ENCODE results near the gene MST1.

Gene MST1

GRCh38 chr3:49689046-49689907 lies at the start of gene MST1, which contains the start of gene RNF123:
TSS of gene MST1 (minus strand) at chr3:49689474. CDS start at chr3:49688691, 783 bp downstream.
TSS of gene RNF123 (plus strand) at chr3:49689557. CDS start at chr3:49691166, 1,609 bp downstream.
- no peak for DNase-seq

DNA sequence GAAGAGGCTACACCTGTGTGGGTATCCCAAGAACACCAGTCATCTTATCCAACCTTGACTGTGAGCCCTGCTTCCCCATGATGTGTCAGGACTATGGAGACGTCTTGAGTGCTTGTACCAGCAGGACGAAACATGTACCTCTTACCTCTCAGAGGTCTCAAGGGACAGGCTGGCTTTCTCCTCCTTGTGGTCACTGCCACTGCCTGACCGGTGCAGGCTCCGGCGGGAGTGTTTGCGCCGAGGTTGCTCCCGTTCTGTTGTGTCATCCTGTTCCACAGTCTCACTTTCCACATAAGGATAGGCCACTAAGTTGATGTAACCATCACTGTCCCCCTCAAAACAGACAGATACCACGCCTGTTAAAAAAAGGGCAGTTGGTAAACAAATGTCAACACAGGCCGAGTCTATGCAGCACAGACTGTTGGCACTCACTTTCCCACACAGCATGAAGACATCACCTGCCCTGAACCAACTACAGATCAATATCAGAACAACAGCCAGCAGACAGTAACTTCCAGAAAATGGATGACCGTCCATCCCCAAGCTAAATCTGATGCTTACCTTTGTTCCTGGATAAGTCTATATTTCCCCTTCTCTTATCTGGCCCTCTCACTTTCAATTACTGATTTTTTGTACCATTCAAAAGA lies 48.9 kb upstream of the MST1 start:
- no peak for DNase-seq

DNA sequence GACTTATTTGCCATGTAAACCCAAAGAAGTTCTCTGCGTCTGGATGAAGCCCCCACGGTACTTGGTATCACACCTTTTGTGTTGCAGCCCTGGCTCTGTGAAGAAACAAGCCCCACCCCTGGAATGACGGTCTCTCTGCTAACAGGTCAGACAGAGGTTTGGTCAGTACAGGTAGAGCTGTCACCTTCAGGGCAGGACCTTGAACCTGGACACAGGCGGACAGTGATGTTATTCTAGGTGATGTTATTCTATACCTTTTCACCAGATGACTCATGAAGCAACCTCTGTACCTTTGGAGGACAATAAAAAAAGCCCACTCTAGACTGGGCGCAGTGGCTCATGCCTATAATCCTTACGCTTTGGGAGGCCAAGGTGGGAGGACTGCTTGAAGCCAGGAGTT lies 45.5 kb upstream of the MST1 start:
- DNase-seq, result no peak

DNA sequence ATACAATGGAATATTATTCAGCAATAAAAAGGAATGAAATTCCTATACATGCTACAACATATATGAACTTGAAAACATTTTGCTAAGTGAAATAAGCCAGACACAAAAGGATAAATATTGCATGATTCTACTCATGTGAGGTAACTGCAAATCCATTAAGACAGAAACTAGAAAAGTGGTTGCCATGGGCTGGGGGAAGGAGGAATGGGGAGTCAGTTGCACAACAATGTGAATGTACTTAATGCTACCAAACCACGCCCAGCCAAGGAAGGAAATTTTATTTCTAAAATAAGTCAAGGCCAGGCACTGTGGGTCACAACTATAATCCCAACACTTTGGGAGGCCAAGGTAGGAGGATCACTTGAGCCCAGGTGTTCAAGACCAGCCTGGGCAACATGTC lies 44.3 kb upstream of the MST1 start:
- DNase-seq, result no peak

- no peak for DNase-seq
Observed at GRCh38 chr3:49732597-49732996, 43.3 kb upstream of the MST1 start.

DNA sequence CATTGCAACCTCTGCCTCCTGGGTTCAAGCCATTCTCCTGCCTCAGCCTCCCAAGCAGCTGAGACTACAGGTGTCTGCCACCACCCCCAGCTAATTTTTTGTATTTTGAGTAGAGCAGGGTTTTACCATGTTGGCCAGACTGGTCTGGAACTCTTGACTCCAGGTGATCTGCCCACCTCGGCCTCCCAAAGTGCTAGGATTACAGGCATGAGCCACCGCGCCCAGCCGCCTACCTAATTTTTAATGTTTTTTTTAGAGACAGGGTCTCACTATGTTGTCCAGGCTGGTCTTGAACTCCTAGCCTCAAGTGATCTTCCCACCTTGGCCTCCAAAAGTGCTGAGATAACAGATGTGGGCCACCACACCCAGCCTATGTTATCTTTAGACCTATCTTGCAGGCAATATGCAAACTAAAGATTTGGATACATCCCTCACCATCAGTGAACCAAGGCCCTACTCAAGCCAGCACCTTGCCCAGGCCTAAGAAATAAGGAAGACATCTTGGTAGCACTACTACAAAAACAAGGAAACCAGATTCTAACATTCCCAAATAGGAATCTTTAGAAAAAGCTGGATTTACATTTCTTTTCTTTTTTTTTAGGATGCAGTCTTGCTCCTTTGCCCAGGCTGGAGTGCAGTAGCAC lies 40.8 kb upstream of the MST1 start:
- no peak for DNase-seq

DNA sequence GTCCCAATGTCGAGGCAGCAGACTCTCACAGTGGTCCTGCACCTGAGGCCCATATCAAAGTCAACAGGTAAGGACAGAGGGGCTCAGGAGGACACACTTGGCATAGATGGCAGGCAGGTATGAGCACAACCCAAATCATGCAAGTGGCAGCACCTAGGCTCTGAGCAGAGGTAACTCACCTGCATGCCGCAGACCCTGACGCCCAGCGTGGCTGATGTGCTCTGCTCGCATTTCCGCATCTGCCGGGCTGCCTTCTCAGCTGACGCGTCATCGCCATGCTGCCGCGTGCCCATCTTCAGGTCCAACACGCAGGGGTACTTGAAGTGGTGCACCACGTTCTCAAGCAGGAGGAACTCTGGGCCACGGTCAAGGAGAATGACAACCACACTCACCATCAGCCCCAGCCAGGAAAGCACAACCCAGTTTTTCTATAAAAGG lies 38.7 kb upstream of the MST1 start:
- DNase-seq, result no peak

DNA sequence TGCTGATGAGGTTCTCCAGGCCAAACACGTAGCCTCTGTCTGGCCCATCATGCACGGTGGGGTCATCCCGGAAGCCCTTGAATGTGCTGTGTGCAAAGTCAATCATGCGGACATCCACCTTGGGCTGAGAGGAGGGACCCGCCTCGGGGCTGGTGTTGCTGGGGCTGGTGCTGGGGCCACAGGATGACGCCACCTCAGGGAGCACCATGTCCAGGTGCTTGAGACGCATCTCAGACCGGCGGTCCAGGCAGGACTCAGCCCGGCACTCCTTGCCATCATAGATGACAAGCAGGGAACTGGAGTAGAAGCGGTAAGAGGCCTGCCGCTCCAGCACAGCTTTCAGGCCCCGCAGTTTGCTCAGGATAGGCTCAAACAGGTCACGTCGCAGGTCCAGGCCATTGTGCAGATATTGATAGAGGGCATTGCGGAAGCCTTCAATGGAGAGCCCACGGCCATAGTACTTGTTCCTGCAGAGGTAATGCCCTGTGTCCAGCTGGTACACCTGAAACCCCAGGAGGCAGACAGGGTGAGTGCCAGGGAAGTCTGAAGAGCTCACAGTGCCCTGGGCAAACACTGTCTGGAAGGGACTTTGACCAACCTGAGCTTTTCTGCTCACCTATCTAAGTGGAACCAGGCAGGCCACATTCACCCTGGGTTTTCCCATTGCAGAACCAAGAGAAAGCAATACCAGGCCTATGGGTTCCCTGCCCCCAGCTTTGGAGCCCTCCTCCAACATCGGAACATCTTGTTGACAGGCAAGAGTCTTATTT lies 38.1 kb upstream of the MST1 start:
- no peak for DNase-seq

DNA sequence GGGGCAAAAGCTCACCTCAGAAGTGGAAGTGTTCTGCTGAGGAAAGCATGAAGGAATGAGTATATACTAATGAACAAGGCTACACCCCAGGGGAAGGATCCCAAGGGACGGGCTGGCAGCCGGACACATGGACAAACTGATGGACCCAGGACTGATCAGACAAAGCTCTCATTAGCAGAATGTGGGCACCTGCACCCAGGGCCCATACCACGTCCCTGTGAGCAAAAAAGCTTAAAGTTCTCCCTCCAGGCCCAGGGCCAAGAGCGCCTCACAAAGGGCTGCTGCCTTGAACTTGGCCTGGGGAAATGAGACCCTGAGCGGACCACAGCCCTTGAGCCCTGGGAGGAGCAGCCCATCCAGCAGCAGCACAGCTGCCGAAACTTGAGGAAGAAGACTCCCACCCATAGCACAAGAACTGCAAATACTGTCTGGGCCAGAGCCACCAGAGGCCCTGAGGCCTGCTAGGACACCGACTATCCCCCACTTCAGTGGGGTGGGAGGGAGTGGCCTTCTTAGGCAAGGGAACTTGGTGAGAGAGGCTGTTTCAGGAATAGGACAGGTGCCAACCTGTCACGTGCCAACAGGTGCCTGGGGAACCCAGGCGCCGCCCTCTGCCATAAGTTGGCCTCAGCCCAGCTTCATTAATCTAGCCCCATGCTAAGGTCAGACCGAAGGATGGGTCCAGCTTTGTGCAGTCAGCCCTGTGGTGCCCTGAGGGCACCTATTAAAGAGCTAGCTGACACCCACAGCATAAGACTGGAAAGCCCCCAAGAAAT lies 36.8 kb upstream of the MST1 start:
- DNase-seq, result no peak

DNA sequence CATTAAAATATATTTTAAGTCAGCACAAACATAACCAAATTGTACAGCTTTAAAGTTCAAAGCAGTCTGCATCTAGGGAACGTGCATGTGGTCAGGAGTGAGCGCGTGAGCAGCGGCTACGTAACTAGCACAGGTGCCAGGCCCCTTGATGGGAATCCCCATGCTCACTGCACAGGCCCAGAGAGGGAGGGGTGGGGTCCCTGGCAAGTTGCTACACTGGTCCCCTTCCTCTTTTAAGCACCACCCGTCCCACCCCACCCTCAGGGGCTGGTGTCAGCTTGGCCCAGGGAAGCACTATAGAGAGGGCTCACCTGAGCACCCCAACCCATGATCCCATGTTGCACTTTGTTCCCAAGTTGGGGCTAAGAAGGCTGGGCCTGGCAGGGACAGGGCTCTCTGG lies 35.3 kb upstream of the MST1 start:
- peak; percentile 61 for DNase-seq

GRCh38 chr3:49723628-49724551 lies 34.6 kb upstream of the MST1 start, which contains the start of gene GMPPB:
TSS of gene GMPPB (minus strand) at chr3:49723951. CDS start at chr3:49723726, 225 bp downstream.
- peak; percentile 94 for DNase-seq

GRCh38 chr3:49723296-49723627 lies 34.0 kb upstream of the MST1 start:
- peak; percentile 79 for DNase-seq

- DNase-seq, result no peak
Observed at GRCh38 chr3:49722896-49723295, 33.6 kb upstream of the MST1 start.

GRCh38 chr3:49721896-49722781 lies 32.9 kb upstream of the MST1 start:
- DNase-seq, result no peak

DNA sequence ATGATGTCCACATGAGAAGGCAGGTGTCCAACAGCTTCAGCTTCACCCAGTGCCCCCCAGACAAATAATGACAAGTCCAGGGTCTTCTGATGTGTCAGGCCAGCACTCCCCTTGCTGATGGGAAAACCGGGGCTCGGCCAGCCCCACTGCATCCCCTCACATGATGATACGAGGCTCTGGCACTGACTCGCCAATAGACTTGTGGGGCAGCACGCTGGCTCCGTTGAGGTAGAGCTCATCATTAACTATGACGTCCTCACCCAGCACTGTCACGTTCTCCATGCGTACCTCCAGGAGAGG lies 32.3 kb upstream of the MST1 start:
- DNase-seq, result no peak

DNA sequence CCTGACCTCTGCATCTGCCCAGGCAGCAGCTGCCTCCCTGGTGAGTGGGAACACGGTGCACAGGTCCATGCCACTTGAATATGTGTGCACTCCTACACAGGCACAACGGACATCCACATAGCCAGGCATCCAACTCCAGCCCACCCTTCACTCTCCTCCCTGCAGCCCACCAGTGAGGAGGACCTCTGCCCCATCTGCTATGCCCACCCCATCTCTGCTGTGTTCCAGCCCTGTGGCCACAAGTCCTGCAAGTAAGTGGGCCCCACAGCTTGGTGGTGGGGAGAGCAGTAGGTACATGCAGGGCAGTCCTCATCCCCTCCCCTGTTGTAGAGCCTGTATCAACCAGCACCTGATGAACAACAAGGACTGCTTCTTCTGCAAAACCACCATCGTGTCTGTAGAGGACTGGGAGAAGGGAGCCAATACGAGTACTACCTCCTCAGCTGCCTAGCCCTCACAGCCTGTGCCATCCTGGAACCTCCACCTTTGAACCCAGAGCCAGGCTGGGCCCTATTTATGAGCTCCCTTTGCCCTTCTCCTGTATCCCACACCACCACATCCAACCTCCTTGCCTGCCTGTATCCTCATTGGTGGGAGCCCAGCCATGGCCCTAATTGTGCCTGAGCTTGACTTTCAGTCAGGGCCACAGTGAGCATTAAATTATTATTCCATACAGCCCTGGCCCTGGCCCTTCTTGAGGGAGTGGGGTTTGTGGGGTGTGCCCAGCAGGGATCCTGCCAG lies 31.8 kb upstream of the MST1 start:
- DNase-seq, result peak; percentile 13

GRCh38 chr3:49719214-49719884 lies 30.1 kb upstream of the MST1 start, which contains the start of gene AMIGO3:
TSS of gene AMIGO3 (minus strand) at chr3:49719684. CDS start at chr3:49719465, 219 bp downstream.
- DNase-seq, result peak; percentile 90

GRCh38 chr3:49718858-49719213 lies 29.6 kb upstream of the MST1 start:
- peak; percentile 59 for DNase-seq
